ENCODE results near the gene HRAS.

HRAS gene

DNA sequence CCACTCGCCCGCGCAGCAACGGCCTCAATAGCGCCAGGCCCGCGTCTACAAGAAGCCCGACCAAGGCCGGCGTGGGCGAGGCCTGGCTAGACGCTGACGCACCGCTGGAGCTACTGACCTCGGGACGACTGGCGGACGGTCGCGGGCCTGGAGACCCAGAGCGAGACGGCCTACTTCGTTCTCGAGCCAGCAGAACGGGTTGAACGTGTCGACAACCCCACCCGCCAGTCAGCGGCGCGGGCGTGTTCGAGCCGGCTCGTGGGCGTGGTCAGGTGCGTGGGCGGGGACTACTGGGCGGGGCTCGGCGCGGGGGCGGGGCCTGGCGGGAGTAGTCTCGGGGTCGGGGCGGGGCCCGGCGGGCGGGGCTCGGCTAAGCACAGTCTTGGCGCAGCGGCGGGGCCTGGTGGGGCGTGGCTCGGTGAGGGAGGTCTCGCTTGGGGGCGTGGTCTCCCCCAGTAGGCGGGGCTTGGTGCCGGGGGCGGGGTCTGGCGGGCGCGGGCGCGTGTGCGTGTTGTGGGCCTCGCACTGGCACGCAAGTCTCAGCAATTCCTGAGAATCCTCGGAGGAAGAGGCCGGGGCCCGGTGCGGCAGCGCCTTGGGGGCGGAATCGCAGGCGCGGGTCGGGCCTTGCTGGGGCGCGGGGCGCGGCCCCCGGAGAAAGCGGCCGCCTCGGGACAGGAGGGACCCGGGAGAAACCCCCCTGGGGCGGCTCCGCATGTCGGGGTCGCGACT is 28.2 kb downstream of the HRAS start, which contains the start of gene RNH1:
RNH1 (minus strand) TSS at position 248 of the 732 bp plus-strand sequence. CDS start 5,080 bp downstream, outside the sequence.
- H3K4me3 ChIP-seq (ENCODE audit: low read depth, low read length), result peak within 1 kb of the TSS; percentile 87
- TF ChIP-seq, protein P1, sequence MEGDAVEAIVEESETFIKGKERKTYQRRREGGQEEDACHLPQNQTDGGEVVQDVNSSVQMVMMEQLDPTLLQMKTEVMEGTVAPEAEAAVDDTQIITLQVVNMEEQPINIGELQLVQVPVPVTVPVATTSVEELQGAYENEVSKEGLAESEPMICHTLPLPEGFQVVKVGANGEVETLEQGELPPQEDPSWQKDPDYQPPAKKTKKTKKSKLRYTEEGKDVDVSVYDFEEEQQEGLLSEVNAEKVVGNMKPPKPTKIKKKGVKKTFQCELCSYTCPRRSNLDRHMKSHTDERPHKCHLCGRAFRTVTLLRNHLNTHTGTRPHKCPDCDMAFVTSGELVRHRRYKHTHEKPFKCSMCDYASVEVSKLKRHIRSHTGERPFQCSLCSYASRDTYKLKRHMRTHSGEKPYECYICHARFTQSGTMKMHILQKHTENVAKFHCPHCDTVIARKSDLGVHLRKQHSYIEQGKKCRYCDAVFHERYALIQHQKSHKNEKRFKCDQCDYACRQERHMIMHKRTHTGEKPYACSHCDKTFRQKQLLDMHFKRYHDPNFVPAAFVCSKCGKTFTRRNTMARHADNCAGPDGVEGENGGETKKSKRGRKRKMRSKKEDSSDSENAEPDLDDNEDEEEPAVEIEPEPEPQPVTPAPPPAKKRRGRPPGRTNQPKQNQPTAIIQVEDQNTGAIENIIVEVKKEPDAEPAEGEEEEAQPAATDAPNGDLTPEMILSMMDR (IDR thresholded peaks at IDR 0.05; ENCODE audit: low read depth, low read length), result no peak

DNA sequence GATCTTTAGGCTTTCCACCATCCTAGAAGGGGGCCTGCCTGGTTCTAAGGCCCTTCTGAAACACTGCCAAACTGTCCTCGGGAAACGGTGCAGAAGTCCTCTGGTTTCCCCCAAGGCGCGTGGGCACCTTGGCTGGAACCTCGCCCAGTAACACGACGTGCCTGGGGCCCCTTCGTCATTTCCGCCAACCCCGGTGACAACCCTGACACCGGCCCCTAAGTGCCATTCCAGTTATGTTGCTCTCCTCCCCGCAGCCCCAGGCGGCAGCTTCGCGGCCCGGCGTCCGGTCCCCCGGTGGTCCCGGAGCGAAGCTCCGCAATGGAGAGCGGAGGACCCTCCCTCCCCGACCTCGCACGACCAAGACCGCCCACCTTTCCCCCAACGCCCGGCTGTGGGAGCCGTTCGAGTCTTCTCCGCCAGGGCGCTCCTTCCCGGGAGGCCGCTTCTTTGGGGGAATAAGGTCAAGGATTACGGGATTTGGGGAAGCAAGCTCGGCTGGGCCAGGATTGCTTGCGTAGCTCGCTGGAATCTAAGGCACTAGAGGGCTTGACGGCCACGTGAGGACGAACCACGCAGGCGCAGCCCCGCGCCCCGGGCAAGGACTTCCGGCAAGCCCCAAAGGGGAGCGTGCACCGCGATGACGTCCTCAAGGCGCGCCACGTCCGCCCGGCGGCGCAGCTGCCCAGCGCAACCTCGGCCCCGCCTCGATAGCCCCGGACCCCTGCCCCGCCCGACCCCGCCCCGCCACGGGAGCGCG is 29.0 kb downstream of the HRAS start:
- TF ChIP-seq, protein P1 (IDR thresholded peaks at IDR 0.05; ENCODE audit: low read depth, low read length), result no peak
- peak overlapping the region; percentile 87 for H3K4me3 ChIP-seq (ENCODE audit: low read depth, low read length)

DNA sequence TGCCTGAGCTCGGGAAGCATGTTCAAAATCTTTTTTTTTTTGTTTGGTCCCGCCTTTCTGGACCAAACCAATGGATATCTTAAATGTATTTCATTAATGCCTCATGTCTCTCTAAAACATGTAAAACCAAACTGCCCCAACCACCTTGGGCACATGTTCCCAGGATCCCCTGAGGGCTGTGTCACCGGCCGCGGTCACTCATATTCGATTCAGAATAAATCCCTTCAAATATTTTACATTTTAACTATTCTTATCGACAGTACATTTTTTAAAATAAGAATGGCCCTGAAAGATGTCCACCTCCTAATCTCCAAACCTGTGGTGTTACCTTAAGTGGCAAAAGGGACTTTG is 30.4 kb downstream of the HRAS start:
- peak overlapping the region; percentile 53 for H3K4me3 ChIP-seq (ENCODE audit: low read depth, low read length)
- TF ChIP-seq, protein P1 (IDR thresholded peaks at IDR 0.05; ENCODE audit: low read depth, low read length), result no peak

DNA sequence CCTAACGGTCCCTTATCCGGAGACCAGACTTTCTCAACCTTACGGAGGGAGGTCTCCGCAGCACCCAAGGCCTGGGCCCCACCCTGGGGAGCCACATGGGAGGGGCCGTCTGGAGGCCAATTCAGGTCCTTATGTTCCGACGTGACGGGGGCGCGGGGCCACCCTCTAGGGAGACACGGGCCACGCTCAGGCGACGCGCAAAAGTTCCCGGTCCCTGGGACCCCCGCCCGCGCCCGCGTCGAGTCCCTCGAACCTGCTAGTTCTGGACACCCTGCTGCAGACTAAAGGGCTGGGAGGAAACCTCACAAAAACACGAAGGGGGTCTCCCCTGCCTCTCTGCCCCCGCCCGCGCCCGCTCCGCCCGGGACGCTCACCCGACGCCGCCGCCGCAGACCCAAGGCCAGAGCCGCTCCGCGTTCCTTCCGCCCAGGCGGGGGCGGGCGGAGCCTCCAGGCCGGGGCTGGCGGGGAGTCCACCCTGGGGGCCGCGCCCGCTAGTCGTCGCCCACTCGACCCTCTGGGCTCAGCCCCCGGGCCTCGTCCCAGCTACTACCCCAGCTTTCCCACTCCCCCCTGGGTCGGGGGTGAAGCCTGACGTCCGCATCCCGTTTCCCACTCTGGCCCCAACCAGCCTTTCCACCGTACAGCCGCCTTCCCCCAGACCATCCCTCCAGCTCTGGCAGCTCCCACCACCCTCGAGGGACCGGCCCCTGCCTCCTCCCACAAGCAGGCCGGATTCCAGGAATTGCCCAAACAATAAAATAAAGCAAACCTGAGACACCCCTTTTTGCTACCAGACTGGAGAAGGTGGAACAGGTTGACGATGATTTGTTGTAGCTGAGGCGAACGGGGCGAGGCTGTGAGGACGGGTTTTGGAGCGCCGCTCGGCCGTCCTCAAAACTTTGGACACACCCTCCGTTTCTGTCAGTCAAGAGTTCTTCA is 31.1 kb downstream of the HRAS start:
- TF ChIP-seq, protein P1 (IDR thresholded peaks at IDR 0.05; ENCODE audit: low read depth, low read length), result no peak
- peak overlapping the region; percentile 53 for H3K4me3 ChIP-seq (ENCODE audit: low read depth, low read length)

DNA sequence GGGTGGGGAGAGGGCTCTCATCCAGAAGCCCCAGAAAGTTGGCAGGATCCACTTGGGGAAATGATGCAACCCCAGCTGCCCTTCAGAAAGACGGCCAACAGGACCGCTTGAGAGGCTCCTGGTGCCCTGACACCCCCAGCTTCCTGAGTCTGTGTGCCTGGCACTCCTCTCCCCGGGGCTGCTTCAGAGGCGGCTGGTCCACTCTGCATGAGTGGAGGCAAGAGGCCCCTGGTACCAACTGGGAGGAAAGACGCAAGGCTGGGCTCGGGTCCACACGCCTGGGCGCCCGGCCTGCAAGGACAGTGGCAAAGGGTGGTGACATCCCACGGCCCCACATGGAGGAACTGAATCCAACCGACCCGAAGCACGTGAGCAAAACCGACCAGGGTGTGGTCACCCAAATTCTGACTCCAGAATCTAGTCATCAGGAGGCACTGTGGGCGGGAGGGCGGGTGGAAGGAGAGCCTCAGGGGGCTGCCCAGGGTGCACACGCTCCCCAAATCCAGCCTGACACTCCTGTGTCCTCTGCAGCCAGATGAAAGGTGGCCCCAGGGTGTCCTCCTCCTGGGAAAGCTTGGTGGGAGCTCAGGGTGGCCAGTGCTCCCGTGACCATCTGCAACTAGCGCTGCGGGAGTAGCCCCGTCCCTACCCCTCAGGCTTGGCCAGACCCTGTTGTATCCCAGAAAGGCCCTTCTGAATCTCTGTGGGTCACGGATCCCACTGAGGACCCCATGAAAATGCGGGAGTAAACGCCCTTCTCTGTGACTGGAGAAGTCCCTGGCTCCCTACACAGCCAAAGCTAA is 32.0 kb downstream of the HRAS start:
- TF ChIP-seq, protein P1 (IDR thresholded peaks at IDR 0.05; ENCODE audit: low read depth, low read length), result no peak
- H3K4me3 ChIP-seq (ENCODE audit: low read depth, low read length), result peak overlapping the region; percentile 53

DNA sequence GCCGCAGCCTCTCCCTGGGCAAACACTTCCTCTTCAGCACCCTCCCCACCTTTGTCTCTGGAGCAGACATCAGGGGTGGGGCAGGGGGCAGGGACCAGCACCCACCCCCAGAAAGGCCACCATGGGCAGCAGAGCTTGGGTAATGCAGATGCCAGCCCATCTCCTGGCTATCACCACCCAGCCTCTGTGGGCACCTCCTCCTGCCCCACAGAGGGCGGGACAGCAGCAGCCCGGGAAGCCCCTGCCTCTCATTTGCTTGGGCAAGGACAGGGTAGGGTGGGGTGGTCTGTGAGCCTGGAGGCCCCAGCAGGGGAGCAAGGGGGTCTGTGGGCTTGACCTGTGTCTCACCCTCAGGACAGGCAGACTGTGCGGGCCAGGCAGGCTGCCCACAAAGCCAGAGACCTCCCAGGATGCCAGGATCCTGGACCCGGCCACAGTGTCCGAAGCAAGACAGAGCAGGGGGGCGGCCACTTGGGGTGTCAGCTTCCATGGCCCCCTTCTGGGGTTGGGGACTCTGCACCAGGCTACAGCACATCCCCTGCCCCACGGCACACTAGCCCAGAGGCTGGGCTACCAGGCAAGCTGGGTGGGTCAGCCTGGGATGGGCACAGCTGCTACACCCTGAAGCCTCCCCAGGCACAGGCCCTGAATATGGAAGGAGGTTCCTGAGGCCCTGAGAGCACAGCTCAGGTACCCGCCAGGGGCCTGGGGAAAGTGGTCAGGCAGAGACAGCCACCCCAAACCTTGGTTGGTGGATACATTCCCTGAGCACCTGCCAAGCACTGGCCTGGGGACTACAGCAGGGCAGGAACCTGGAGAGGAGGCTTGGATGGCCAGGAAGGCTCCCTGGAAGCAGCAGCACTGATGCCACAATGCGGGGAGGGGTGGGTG is 32.8 kb downstream of the HRAS start:
- TF ChIP-seq, protein P1 (IDR thresholded peaks at IDR 0.05; ENCODE audit: low read depth, low read length), result no peak
- H3K4me3 ChIP-seq (ENCODE audit: low read depth, low read length), result no peak overlapping the region

All from WI38 (cell line).